Stimulated activated CD4-positive, alpha-beta T cell treated with anti-CD3 and anti-CD28 coated beads, Interleukin-1b, Interleukin-23, amount 100 ng/mL, for 4 hours (primary cell): ENCODE measurements around the gene CDC42.
A peak's percentile ranks its signal among the peaks of the same experiment; 100 is the strongest.

Source experiments
- DNase-seq, 2 donors: peaks; one replicate each; pipeline ENCODE4 v3.0.0-alpha.2; 2020; ENCODE audit warnings: low read depth in 2 of 2

Gene CDC42

GRCh38 chr1:22128392-22128791 is 75.9 kb downstream of the CDC42 start:
- DNase-seq, result no peak

- DNase-seq, result no peak
Observed at GRCh38 chr1:22129501-22130117, 77.1 kb downstream of the CDC42 start.

- DNase-seq, result no peak
Observed at GRCh38 chr1:22131062-22131461, 78.6 kb downstream of the CDC42 start.

GRCh38 chr1:22131875-22132486 is 79.5 kb downstream of the CDC42 start:
- peak; percentile 27 to 53 for DNase-seq

- DNase-seq, result no peak
Observed at GRCh38 chr1:22132517-22133235, 80.2 kb downstream of the CDC42 start.

GRCh38 chr1:22133247-22133930 is 80.9 kb downstream of the CDC42 start:
- DNase-seq, result no peak

GRCh38 chr1:22133931-22134324 is 81.4 kb downstream of the CDC42 start:
- no peak for DNase-seq

- no peak for DNase-seq
Observed at GRCh38 chr1:22137004-22137720, 84.7 kb downstream of the CDC42 start.

- DNase-seq, result no peak
Observed at GRCh38 chr1:22139066-22139594, 86.6 kb downstream of the CDC42 start.

GRCh38 chr1:22139817-22140216 is 87.3 kb downstream of the CDC42 start:
- no peak for DNase-seq
